ENCODE measurements around the gene ENPP6.
"Not testable (repeated sequence)": the region's sequence is repeated elsewhere in the genome, so short reads cannot be mapped to it uniquely, and the experiment has no call there.

ENPP6 gene

DNA sequence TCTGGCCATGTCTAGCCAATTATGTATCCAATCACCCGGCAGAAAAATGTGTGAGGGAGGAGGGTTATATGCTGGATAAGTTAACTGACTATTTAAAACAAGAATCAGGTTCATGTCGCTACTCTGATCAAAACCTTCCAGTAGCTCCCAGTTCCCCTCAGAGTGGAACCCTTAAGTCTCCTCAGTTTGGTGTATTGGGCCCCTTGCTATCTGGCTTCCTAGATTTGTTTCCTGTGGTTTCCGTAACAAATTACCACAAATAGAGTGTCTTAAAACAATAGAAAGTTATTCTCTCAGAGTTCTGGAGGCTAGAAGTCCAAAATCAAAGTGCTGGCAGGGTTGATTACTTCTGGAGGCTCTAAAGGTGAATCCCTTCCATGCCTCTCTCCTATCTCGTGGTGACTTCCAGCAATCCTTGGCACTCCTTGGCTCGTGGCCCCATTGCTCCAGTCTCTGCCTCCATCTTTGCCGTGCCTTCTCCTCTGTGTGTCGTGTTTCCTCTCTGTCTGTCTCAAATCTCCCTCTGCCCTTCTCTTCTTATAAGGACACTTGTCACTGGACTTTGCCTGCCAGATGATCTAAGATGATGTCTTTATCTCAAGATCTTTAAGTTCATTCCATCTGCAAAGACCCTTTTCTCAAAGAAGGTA lies 10.5 kb upstream of the ENPP6 start:
- DNase-seq (no peak), ATAC-seq (replicated peaks) (no peak)
- Mint-ChIP-seq H3K27ac (no peak overlapping the region), H3K4me1 (ENCODE audit: low read depth in 2 of 2) (peaks cover 10 to 16% of the 10 kb centered on the region in 2 donors), H3K4me3 (peak overlapping the region in 1 of 2 donors; percentile 1), H3K27me3 (peaks cover 27 to 47% of the 10 kb centered on the region in 2 donors), H3K9me3 (no peaks in the 10 kb centered on the region), H3K36me3 (ENCODE audit: insufficient read depth) (peaks cover 3% of the 10 kb centered on the region)

DNA sequence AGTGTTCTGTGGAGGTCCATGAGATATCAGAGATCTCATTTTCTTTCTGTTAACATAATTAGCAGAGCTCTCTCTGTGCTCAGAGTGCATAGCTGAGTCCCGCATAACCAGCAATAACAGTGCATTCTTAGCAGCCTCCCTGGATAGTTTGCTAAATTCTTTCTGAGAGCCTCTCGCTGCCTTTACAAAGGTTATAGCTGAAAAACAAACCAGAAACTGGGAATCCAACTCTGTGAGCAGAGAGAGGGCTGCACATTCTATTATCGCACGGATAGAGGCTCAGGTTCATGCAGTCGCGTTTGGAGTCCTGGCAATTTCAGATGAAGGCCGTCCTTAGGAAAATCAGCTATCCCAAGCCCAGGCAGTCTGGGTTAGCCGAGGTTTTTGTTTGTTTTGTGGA lies 1.2 kb downstream of the ENPP6 start:
- no peak overlapping the region for H3K4me3 Mint-ChIP-seq
- peaks cover 60 to 67% of the 10 kb centered on the region in 2 donors for H3K27me3 Mint-ChIP-seq
- H3K27ac Mint-ChIP-seq = no peak overlapping the region
- DNase-seq = no peak
- no peak for ATAC-seq (replicated peaks)
- no peaks in the 10 kb centered on the region for H3K36me3 Mint-ChIP-seq (ENCODE audit: insufficient read depth)
- no peaks in the 10 kb centered on the region for H3K4me1 Mint-ChIP-seq (ENCODE audit: low read depth in 2 of 2)
- H3K9me3 Mint-ChIP-seq = no peaks in the 10 kb centered on the region

DNA sequence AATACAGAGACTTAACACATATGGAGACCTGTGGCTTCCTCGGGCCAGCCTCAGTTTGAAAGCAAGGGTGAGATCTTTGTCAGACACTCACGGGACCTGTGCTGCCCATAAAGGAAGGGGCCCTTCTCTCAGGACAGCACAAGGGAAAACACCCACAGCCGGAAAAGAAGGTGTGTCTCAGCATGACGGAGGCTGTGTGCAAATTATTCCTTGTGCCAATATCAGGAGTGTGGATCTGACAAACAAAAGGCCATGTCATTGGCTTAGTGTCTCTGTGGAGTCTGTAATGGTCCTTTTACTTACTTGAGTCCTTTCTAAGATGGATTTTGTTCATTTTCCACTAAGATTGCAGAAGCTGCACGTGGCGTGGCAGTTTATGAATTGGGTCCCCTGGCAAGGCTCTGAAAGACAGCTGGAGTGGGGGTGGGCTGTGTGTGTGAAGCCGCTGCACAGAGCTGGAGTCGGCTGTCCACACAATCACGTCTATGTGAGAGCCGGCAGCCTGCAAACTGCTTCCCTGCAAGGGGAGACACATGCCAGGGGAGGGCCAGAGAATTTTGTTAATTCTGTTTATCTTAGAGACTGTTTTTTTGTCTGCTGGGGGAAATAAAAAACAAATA lies 1.9 kb downstream of the ENPP6 start:
- H3K36me3 Mint-ChIP-seq (ENCODE audit: insufficient read depth) = no peaks in the 10 kb centered on the region

DNA sequence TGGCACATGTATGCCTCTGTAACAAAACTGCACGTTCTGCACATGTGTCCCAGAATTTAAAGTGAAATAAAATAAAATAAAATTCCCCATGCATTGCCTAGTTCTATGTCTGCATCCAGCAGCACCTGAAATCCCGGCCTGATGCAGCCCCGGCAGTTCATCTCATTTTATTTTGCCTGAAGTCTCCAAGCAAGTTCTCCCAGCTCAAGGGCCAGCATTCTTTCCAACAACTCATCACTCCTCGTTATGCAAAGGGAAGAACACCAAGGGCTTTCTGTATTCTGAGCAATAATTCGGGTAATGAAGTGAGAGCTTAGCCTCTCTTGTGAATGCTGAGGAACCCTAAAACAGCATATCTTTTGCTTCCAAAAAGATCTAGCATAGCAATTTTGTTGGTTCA lies 2.7 kb downstream of the ENPP6 start:
- no peak for DNase-seq
- ATAC-seq (replicated peaks) = no peak
- no peaks in the 10 kb centered on the region for H3K4me1 Mint-ChIP-seq (ENCODE audit: low read depth in 2 of 2)
- no peaks in the 10 kb centered on the region for H3K36me3 Mint-ChIP-seq (ENCODE audit: insufficient read depth)
- no peak overlapping the region for H3K27ac Mint-ChIP-seq
- H3K9me3 Mint-ChIP-seq = no peaks in the 10 kb centered on the region
- no peak overlapping the region for H3K4me3 Mint-ChIP-seq
- H3K27me3 Mint-ChIP-seq = peaks cover 51 to 55% of the 10 kb centered on the region in 2 donors

More for the DNA sequence above, 1.9 kb downstream of the ENPP6 start:
- ATAC-seq (replicated peaks) (no peak), DNase-seq (no peak)
- no peak overlapping the region for H3K4me3 Mint-ChIP-seq
- no peaks in the 10 kb centered on the region for H3K9me3 Mint-ChIP-seq
- H3K4me1 Mint-ChIP-seq (ENCODE audit: low read depth in 2 of 2) = no peaks in the 10 kb centered on the region
- no peak overlapping the region for H3K27ac Mint-ChIP-seq
- peaks cover 53 to 60% of the 10 kb centered on the region in 2 donors for H3K27me3 Mint-ChIP-seq

DNA sequence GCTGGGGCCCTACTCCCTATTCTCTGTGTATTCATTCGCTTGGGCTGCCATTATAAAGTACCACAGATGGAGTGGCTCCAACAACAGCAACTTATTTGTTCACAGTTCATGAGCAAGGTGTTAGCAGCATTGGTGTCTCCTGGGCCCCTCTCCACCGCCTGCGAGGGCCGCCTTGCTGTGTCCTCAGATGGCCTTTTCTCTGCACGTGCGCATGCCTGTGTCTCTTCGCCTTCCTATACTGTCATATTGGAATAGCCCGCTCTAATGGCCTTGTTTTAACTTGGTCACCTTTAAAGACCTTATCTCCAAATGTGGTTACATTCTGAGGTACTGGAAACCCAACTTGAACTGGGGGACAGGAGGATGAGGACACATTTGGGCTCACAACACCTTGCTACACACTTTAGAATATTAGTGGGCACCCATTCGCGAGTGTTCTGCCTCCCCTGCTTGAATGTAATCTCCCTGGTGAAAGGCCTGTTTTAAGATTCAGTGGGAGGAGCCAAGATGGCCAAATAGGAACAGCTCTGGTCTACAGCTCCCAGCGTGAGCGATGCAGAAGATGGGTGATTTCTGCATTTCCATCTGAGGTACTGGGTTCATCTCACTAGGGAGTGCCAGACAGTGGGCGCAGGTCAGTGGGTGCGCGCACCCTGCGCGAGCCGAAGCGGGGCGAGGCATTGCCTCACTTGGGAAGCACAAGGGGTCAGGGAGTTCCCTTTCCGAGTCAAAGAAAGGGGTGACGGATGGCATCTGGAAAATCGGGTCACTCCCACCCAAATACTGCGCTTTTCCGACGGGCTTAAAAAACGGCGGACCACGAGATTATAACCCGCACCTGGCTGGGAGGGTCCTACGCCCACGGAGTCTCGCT lies 9.7 kb downstream of the ENPP6 start:
- H3K27ac Mint-ChIP-seq; DNase-seq; H3K4me3 Mint-ChIP-seq; H3K4me1 Mint-ChIP-seq (ENCODE audit: low read depth in 2 of 2); H3K9me3 Mint-ChIP-seq; ATAC-seq (replicated peaks); H3K36me3 Mint-ChIP-seq (ENCODE audit: insufficient read depth): not testable (repeated sequence)
- peaks cover 33 to 50% of the 10 kb centered on the region in 2 donors for H3K27me3 Mint-ChIP-seq

DNA sequence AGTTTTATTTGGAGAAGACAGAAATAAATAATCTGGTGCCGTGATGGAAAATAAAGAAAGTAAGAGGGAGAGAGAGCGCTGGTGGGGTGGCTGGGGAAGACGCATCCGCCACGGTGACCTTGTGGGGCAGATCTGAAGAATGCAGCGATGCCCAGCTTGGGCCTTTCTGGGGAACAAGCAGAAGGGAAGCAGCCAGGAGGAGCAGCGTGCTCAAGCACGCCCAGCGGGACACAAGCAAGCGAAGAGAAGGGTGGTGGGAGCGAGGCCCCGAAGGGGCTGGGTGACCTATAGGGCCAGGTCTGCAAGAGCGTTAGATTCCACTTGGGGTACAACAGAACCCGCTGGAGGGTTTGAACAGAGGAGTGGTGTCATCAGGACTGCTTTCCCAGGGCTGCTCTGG lies 12.4 kb downstream of the ENPP6 start:
- Mint-ChIP-seq H3K9me3 (no peaks in the 10 kb centered on the region), H3K27ac (no peak overlapping the region), H3K4me3 (no peak overlapping the region), H3K27me3 (peaks cover 50 to 72% of the 10 kb centered on the region in 2 donors), H3K4me1 (ENCODE audit: low read depth in 2 of 2) (peaks cover 0 to 2% of the 10 kb centered on the region in 2 donors), H3K36me3 (ENCODE audit: insufficient read depth) (no peaks in the 10 kb centered on the region)
- ATAC-seq (replicated peaks) = no peak
- DNase-seq = no peak

DNA sequence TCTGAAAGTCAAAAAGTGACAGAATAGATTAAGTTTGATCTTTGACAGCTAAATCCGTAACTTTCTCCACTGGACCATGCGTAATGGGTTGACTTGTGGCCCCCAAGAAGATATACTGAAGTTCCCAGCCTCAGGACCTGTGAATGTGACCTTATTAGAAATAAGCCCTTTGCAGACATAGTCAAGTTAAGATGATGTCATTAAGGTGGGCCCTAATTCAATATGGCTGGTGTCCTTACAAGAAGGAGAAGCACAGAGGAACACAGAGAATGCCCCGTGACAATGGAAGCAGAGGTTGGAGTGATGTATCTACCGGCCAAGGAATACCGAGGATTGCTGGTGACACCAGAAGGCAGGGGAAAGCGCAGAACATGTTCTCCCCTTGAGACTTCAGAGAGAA lies 14.4 kb downstream of the ENPP6 start:
- no peak overlapping the region for H3K27ac Mint-ChIP-seq

DNA sequence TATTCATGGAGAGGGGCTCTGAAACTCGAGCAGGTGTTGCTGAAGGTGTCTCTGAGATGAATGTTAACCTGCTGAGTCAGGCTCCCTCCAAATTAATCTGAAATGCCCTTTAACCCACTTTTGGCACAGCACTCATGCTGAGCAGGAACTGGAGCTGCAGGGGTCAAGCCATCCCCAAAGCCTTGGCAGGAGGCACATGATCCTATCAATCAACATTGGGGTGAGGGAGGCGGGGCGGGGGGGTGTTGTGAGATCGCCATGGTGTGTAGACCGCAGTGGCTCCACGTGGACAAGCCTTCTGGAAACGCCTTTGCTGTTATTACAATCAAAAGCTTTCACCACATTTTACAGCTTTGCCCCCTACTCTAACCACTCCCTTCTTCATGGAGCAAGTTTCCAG lies 16.5 kb downstream of the ENPP6 start:
- Mint-ChIP-seq H3K9me3 (no peaks in the 10 kb centered on the region), H3K4me3 (no peak overlapping the region), H3K4me1 (ENCODE audit: low read depth in 2 of 2) (no peaks in the 10 kb centered on the region), H3K27me3 (peaks cover 38 to 74% of the 10 kb centered on the region in 2 donors), H3K27ac (no peak overlapping the region), H3K36me3 (ENCODE audit: insufficient read depth) (no peaks in the 10 kb centered on the region)
- ATAC-seq (replicated peaks) (no peak), DNase-seq (no peak)

More for the DNA sequence above, 14.4 kb downstream of the ENPP6 start:
- no peaks in the 10 kb centered on the region for H3K9me3 Mint-ChIP-seq
- H3K4me3 Mint-ChIP-seq = no peak overlapping the region
- no peak for ATAC-seq (replicated peaks)
- H3K27me3 Mint-ChIP-seq = peaks cover 48 to 77% of the 10 kb centered on the region in 2 donors
- H3K4me1 Mint-ChIP-seq (ENCODE audit: low read depth in 2 of 2) = peaks cover 0 to 2% of the 10 kb centered on the region in 2 donors
- no peak for DNase-seq
- H3K36me3 Mint-ChIP-seq (ENCODE audit: insufficient read depth) = no peaks in the 10 kb centered on the region

DNA sequence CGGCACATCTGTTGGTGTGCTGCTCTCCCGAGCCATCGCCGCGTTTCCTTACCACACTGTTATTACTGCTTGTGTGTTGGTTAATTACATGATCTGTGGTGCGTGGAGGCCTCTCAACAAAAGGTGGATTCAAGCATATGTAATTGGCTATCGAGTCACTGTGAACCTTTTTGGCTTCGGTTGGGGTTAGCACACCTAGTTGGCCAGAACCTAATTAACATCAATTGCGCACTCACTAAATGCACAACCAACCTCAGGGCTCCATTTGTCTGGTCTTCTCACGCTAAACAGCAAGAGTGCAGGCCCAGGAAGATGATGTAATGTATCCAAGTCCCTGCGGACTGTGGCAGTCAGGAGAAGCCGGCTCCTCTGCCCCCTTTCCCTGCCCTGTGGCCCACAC lies 17.4 kb downstream of the ENPP6 start:
- Mint-ChIP-seq H3K4me1 (ENCODE audit: low read depth in 2 of 2) (no peaks in the 10 kb centered on the region), H3K36me3 (ENCODE audit: insufficient read depth) (no peaks in the 10 kb centered on the region), H3K4me3 (no peak overlapping the region), H3K9me3 (no peaks in the 10 kb centered on the region), H3K27me3 (peaks cover 35 to 72% of the 10 kb centered on the region in 2 donors), H3K27ac (no peak overlapping the region)
- ATAC-seq (replicated peaks) (no peak), DNase-seq (no peak)

DNA sequence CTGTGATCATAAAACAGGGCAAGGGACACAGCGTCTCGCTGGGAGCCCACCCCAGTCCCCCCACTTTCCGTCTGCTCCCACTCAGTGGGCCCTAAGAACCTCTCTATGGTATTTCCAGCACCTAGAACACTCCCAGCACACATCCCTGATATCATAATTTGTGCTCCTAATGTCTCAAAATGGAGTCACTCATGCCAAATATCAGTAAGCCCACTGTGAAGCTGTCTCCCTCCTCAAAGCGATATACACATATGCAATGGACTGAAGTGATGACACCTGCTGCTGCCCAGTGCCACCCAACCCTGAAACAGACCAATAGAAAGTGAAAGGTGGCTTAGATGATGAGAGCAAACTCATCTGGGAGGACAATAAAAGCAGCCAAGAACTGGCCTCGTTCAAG lies 17.9 kb downstream of the ENPP6 start:
- H3K9me3 Mint-ChIP-seq = no peaks in the 10 kb centered on the region
- H3K4me3 Mint-ChIP-seq = no peak overlapping the region

DNA sequence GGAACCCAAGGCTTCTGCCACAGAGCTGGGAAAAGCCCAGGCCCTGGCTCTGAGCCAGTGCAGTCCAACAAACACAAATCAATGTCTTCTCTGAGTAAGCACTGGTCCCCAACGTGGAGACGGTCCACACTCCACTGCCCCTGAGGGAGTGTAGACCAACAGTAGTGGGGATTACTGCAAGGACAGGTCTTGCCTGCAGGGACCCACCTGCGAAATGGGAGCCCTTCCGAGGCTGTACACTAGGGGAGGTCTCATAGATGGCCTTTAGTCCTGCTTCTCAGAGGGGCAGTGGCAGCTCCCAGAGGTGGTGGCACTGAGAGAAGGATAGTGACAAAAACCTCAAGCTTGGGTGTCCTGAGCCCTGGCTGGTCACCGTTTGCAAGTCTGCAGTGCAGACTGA lies 19.5 kb downstream of the ENPP6 start:
- Mint-ChIP-seq H3K27me3 (peaks cover 31 to 58% of the 10 kb centered on the region in 2 donors), H3K36me3 (ENCODE audit: insufficient read depth) (peaks cover 3% of the 10 kb centered on the region), H3K9me3 (no peaks in the 10 kb centered on the region), H3K27ac (no peak overlapping the region), H3K4me1 (ENCODE audit: low read depth in 2 of 2) (peaks cover 0 to 1% of the 10 kb centered on the region in 2 donors), H3K4me3 (no peak overlapping the region)
- DNase-seq = no peak
- no peak for ATAC-seq (replicated peaks)

More for the DNA sequence above, 17.9 kb downstream of the ENPP6 start:
- Mint-ChIP-seq H3K36me3 (ENCODE audit: insufficient read depth) (no peaks in the 10 kb centered on the region), H3K27ac (no peak overlapping the region), H3K4me1 (ENCODE audit: low read depth in 2 of 2) (peaks cover 0 to 1% of the 10 kb centered on the region in 2 donors), H3K27me3 (peaks cover 30 to 71% of the 10 kb centered on the region in 2 donors)
- DNase-seq (no peak), ATAC-seq (replicated peaks) (no peak)

DNA sequence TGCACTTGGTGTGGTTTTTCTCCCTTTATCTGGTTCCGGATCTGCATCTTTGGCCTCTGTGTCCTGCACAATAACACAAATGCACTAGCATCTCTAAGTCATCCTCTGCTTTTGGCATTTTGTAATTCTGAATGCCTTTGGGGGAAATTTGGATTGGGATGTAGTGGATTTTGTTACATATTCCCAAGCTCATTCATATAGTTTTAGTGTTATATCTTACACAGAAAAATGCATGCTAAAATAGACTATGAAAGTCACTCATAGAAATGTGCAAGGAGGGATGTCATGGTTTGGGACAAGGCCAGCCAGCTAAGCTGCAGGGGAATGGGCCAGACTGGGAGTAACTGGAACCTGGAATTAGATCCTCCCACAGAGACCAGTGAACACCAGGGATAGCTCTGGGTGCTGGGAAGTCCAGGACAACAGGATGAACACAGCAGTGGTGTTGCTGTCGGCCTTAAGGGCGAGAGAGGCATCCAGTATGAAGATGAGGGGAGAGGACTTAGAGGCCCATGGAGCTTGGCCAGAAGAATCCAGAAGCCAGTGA lies 20.1 kb downstream of the ENPP6 start:
- Mint-ChIP-seq H3K27me3 (peaks cover 30 to 55% of the 10 kb centered on the region in 2 donors), H3K4me1 (ENCODE audit: low read depth in 2 of 2) (peaks cover 0 to 1% of the 10 kb centered on the region in 2 donors), H3K36me3 (ENCODE audit: insufficient read depth) (peaks cover 3% of the 10 kb centered on the region), H3K4me3 (no peak overlapping the region), H3K9me3 (no peaks in the 10 kb centered on the region), H3K27ac (no peak overlapping the region)
- no peak for DNase-seq
- ATAC-seq (replicated peaks) = no peak

DNA sequence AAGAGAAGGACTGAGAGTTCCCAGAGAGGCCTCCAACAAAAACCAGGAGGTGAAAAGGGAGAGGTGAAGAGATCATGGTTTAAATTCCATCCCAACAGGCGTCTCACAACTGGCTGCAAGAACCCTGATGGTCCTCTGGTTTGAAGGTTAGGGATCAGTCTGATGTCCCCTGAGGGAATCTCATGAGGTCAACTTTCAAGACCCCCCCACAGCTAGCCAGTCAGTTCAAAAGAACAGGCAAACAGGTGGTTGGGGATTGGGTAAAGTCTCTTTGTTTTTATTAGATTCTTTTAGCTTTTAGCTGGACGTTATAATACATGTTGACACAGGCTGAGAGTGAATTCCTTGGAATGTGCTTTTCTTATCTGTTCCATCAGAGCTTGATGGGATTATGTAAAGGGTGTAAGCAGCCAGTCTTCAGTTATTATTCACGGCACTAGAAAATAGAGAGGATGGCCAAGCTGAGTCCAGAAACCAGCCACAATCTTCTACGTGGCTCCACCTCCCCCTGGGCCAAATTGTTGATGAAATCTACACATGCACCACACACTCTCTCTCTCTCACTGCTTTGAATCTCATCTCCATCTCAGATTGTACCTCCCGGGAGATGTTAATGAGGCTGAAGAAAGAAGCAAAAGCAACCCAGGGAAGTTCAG lies 20.8 kb downstream of the ENPP6 start:
- Mint-ChIP-seq H3K9me3 (no peaks in the 10 kb centered on the region), H3K27me3 (peaks cover 24 to 47% of the 10 kb centered on the region in 2 donors), H3K4me1 (ENCODE audit: low read depth in 2 of 2) (peaks cover 0 to 1% of the 10 kb centered on the region in 2 donors), H3K27ac (no peak overlapping the region), H3K4me3 (no peak overlapping the region), H3K36me3 (ENCODE audit: insufficient read depth) (peaks cover 3% of the 10 kb centered on the region)
- ATAC-seq (replicated peaks) (no peak), DNase-seq (no peak)
